SK-N-MC (cell line): ENCODE data around the gene QRFP.

Experiments
- DNase-seq: peaks from one replicate; pipeline ENCODE4 v3.0.0-alpha.2; 2011; ENCODE audit warnings: low read depth, low spot score
- H3K27ac ChIP-seq: fragments of 200-600 bp; sonication (generic); 2 replicates; pipeline ENCODE4 v1.5.1; 2016; ENCODE audit warnings: mixed run types
- H3K36me3 ChIP-seq: fragments of 200-600 bp; sonication (generic); 2 replicates; pipeline ENCODE4 v1.6.1; 2017; ENCODE audit warnings: antibody characterized with exemption, low read length, mixed read lengths; ENCODE audit not compliant: insufficient read depth
- H3K4me3 ChIP-seq: fragments of 200-600 bp; sonication (generic); 2 replicates; pipeline ENCODE4 v1.5.1; 2016
- H3K9ac ChIP-seq: fragments of 200-600 bp; sonication (generic); 2 replicates; pipeline ENCODE4 v1.8.0; 2017; ENCODE audit warnings: mixed run types, mixed read lengths; ENCODE audit not compliant: insufficient read length
- H3K9me3 ChIP-seq: fragments of 200-600 bp; sonication (generic); 2 replicates; pipeline ENCODE4 v1.6.1; 2017; ENCODE audit warnings: low read depth, mild to moderate bottlenecking, antibody characterized with exemption, low read length, moderate library complexity, mixed read lengths
- EZH2 ChIP-seq: fragments of 200-600 bp; sonication (generic); IDR thresholded peaks from one replicate; pipeline ENCODE4 v1.6.1; 2017; ENCODE audit warnings: antibody characterized with exemption
- FOXP2 ChIP-seq: optimal IDR thresholded peaks from 2 replicates; pipeline ENCODE3; 2011; ENCODE audit warnings: mild to moderate bottlenecking, moderate library complexity; ENCODE audit not compliant: insufficient read depth; ENCODE audit errors: extremely low read length, control extremely low read depth
- POLR2AphosphoS5 ChIP-seq: IDR thresholded peaks from 2 replicates; pipeline ENCODE4 v1.6.1; 2012; ENCODE audit warnings: mild to moderate bottlenecking, low read depth, low read length, borderline replicate concordance

The QRFP gene

GRCh38 chr9:130940027-130940549 is 43.5 kb upstream of the QRFP start:
- DNase-seq: no peak
- H3K9me3 ChIP-seq: no peaks in the 10 kb centered on the region
- no peak overlapping the region for H3K9ac ChIP-seq
- TF ChIP-seq POLR2AphosphoS5 (no peak), EZH2 (no peak), FOXP2 (no peak)
- no peak overlapping the region; the same call in 1 of the 2 replicates for H3K4me3 ChIP-seq
- H3K27ac ChIP-seq: no peak overlapping the region
- no peaks in the 10 kb centered on the region for H3K36me3 ChIP-seq

- Histone ChIP-seq H3K4me3 (peak overlapping the region; percentile 70), H3K27ac (no peak overlapping the region), H3K9ac (no peak overlapping the region), H3K36me3 (no peaks in the 10 kb centered on the region), H3K9me3 (no peaks in the 10 kb centered on the region)
- TF ChIP-seq EZH2: no peak
- no peak for TF ChIP-seq POLR2AphosphoS5
- TF ChIP-seq FOXP2: no peak
- no peak for DNase-seq
Observed at GRCh38 chr9:130939405-130940026, 42.9 kb upstream of the QRFP start.

- no peaks in the 10 kb centered on the region for H3K36me3 ChIP-seq
- H3K9me3 ChIP-seq: no peaks in the 10 kb centered on the region
- H3K27ac ChIP-seq: no peak within 1 kb of the TSS
- no peak within 1 kb of the TSS for H3K9ac ChIP-seq
- TF ChIP-seq FOXP2 (no peak), POLR2AphosphoS5 (no peak), EZH2 (peak; percentile 57)
- peak within 1 kb of the TSS; percentile 70 for H3K4me3 ChIP-seq
- DNase-seq: no peak
Observed at GRCh38 chr9:130938652-130939404, 42.2 kb upstream of the QRFP start, which contains the start of gene FIBCD1. FIBCD1 (minus strand) TSS chr9:130939247; CDS start chr9:130938607, 640 bp downstream.

- no peak for DNase-seq
- H3K9me3 ChIP-seq: no peaks in the 10 kb centered on the region
- TF ChIP-seq FOXP2 (no peak), POLR2AphosphoS5 (no peak), EZH2 (no peak)
- H3K4me3 ChIP-seq: no peak overlapping the region
- no peak overlapping the region for H3K27ac ChIP-seq
- H3K36me3 ChIP-seq: no peaks in the 10 kb centered on the region
- no peak overlapping the region for H3K9ac ChIP-seq
Observed at GRCh38 chr9:130938184-130938651, 41.6 kb upstream of the QRFP start.

GRCh38 chr9:130937146-130938076 is 40.8 kb upstream of the QRFP start:
- no peaks in the 10 kb centered on the region for H3K9me3 ChIP-seq
- H3K4me3 ChIP-seq: no peak overlapping the region
- no peak for DNase-seq
- H3K36me3 ChIP-seq: no peaks in the 10 kb centered on the region
- no peak overlapping the region for H3K27ac ChIP-seq
- no peak overlapping the region for H3K9ac ChIP-seq
- TF ChIP-seq EZH2 (no peak), POLR2AphosphoS5 (no peak), FOXP2 (no peak)

- TF ChIP-seq FOXP2 (no peak), EZH2 (no peak), POLR2AphosphoS5 (no peak)
- Histone ChIP-seq H3K9me3 (no peaks in the 10 kb centered on the region), H3K36me3 (no peaks in the 10 kb centered on the region), H3K9ac (no peak overlapping the region), H3K27ac (no peak overlapping the region), H3K4me3 (no peak overlapping the region)
- no peak for DNase-seq
Observed at GRCh38 chr9:130936285-130937117, 39.9 kb upstream of the QRFP start.

- no peaks in the 10 kb centered on the region for H3K36me3 ChIP-seq
- H3K27ac ChIP-seq: no peak overlapping the region
- TF ChIP-seq FOXP2: no peak
- TF ChIP-seq EZH2: no peak
- TF ChIP-seq POLR2AphosphoS5: no peak
- DNase-seq: no peak
- H3K4me3 ChIP-seq: no peak overlapping the region
- H3K9me3 ChIP-seq: no peaks in the 10 kb centered on the region
- no peak overlapping the region for H3K9ac ChIP-seq
Observed at GRCh38 chr9:130935648-130936271, 39.1 kb upstream of the QRFP start.
